PC-3 (cell line): ENCODE measurements around the gene CFAP20DC. TPM values are rescaled to one million over a fixed set of nuclear protein-coding genes. Genes with fewer than 3 reads are reported as not detected.
"Not testable (repeated sequence)": the region's sequence is repeated elsewhere in the genome, so short reads cannot be mapped to it uniquely, and the experiment has no call there.

Source experiments
- ATAC-seq: fragments of 200-7000 bp; cut with Tn5 transposase; 2 replicates; pipeline ENCODE4 v1.9.1; 2020; ENCODE audit warnings: mild to moderate bottlenecking, moderate library complexity
- BruUV-seq: library from RNA; stranded (reverse); fragments of 400-500 nt; replicated peaks from 2 replicates; lab custom pipeline; 2021; lab: Mats Ljungman, UMichigan
- CTCF ChIA-PET: fragments of 300-600 bp; sonication (Branson Sonifier 250); formaldehyde crosslinking; loops from one replicate; lab custom pipeline; 2022; ENCODE audit warnings: antibody characterized with exemption; lab: Charles Lee
- POLR2A ChIA-PET: fragments of 300-600 bp; sonication (Branson Sonifier 250); formaldehyde crosslinking; loops from one replicate; lab custom pipeline; 2022; ENCODE audit warnings: antibody characterized with exemption; ENCODE audit not compliant: unreplicated experiment; lab: Charles Lee
- DNase-seq: peaks from one replicate; pipeline ENCODE4 v3.0.0-alpha.2; 2015
- H2AFZ ChIP-seq: fragments of 300-600 bp; sonication (generic); 2 replicates; pipeline ENCODE4 v1.6.0; 2016; ENCODE audit warnings: antibody characterized with exemption, low read length
- H3F3A ChIP-seq: fragments of 300-600 bp; sonication (generic); one replicate; pipeline ENCODE4 v1.6.0; 2017; ENCODE audit warnings: antibody characterized with exemption, low read length, control low read depth, mild to moderate bottlenecking; ENCODE audit not compliant: unreplicated experiment
- H3K27ac ChIP-seq: fragments of 300-600 bp; sonication (generic); 2 replicates; pipeline ENCODE4 v1.5.1; 2016; ENCODE audit warnings: mild to moderate bottlenecking, low read length
- H3K27me3 ChIP-seq: fragments of 300-600 bp; sonication (generic); 2 replicates; pipeline ENCODE4 v1.6.1; 2016; ENCODE audit warnings: low read length, mixed read lengths
- H3K36me3 ChIP-seq: fragments of 300-600 bp; sonication (generic); 2 replicates; pipeline ENCODE4 v1.6.1; 2016; ENCODE audit warnings: low read depth, mixed run types, low read length, mixed read lengths
- H3K4me1 ChIP-seq: fragments of 300-600 bp; sonication (generic); 2 replicates; pipeline ENCODE4 v1.5.1; 2016; ENCODE audit warnings: low read length; ENCODE audit not compliant: insufficient read depth
- H3K4me2 ChIP-seq: fragments of 300-600 bp; sonication (generic); 2 replicates; pipeline ENCODE4 v1.6.0; 2016; ENCODE audit warnings: low read length
- H3K4me3 ChIP-seq: fragments of 300-600 bp; sonication (generic); 2 replicates; pipeline ENCODE4 v1.5.1; 2016; ENCODE audit warnings: mild to moderate bottlenecking, low read length, mixed read lengths
- H3K79me2 ChIP-seq: fragments of 300-600 bp; sonication (generic); 2 replicates; pipeline ENCODE4 v1.6.1; 2017; ENCODE audit warnings: low read length, mixed read lengths
- H3K9ac ChIP-seq: fragments of 300-600 bp; sonication (generic); 2 replicates; pipeline ENCODE4 v1.6.0; 2016; ENCODE audit warnings: mild to moderate bottlenecking, low read length
- H3K9me2 ChIP-seq: fragments of 300-600 bp; sonication (generic); replicated peaks from 2 replicates; pipeline ENCODE4 v1.6.1; 2016; ENCODE audit warnings: mixed run types, low read length, mixed read lengths
- H3K9me3 ChIP-seq: fragments of 300-600 bp; sonication (generic); 2 replicates; pipeline ENCODE4 v1.6.1; 2016; ENCODE audit warnings: low read length, mixed read lengths
- H4K20me1 ChIP-seq: fragments of 300-600 bp; sonication (generic); 2 replicates; pipeline ENCODE4 v1.6.1; 2016; ENCODE audit warnings: low read length, mixed read lengths
- EZH2 ChIP-seq: fragments of 300-600 bp; sonication (generic); IDR thresholded peaks from one replicate; pipeline ENCODE4 v1.6.1; 2017; ENCODE audit warnings: antibody characterized with exemption, mild to moderate bottlenecking, low read length; ENCODE audit not compliant: unreplicated experiment
- EZH2phosphoT487 ChIP-seq: fragments of 300-600 bp; sonication (generic); IDR thresholded peaks from 2 replicates; pipeline ENCODE4 v1.6.1; 2018; ENCODE audit warnings: mild to moderate bottlenecking, antibody characterized with exemption, low read length, borderline replicate concordance
- intact Hi-C: fragments of 100-400 bp; cut with micrococcal nuclease; formaldehyde crosslinking; loops from 2 replicates; pipeline ENCODE4 v1.9.0; 2023
- total RNA-seq: library from RNA; depleted of rRNA; stranded (reverse); fragments of >200 nt; gene quantifications from 2 replicates; pipeline ENCODE4 v1.2.3, GENCODE V29; 2014
- TF ChIP-seq, protein P1 (sequence below): fragments of 300-600 bp; sonication (generic); conservative IDR thresholded peaks from 2 replicates; pipeline ENCODE4 v1.5.1; 2017; ENCODE audit warnings: antibody characterized with exemption, low read depth, mild to moderate bottlenecking, low read length

Gene CFAP20DC
- total RNA-seq, 1 experiment from 2014 or later, result 15.4 TPM

DNA sequence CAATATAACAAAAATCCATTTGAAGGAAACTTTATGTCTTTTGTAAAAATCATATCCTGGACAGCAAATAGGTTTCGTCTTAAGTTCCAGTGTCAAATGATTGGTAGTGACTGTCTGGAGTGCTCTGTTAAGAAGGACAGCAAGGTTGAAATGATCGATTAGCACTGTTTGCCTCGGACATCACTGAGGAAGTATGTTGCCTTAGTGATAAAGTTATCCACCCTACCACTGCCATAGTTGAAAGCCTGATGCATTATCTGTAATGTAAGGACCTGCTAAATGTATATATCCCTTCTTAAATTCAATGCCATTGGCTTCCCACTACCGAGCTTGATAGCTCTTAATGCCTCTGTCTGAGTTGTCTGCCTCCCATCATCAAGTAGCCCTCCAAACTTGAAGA, 70.0 kb downstream of the CFAP20DC start:
- ATAC-seq (no peak), DNase-seq (no peak)
- TF ChIP-seq EZH2phosphoT487 (no peak), EZH2 (no peak)
- TF ChIP-seq, protein P1, sequence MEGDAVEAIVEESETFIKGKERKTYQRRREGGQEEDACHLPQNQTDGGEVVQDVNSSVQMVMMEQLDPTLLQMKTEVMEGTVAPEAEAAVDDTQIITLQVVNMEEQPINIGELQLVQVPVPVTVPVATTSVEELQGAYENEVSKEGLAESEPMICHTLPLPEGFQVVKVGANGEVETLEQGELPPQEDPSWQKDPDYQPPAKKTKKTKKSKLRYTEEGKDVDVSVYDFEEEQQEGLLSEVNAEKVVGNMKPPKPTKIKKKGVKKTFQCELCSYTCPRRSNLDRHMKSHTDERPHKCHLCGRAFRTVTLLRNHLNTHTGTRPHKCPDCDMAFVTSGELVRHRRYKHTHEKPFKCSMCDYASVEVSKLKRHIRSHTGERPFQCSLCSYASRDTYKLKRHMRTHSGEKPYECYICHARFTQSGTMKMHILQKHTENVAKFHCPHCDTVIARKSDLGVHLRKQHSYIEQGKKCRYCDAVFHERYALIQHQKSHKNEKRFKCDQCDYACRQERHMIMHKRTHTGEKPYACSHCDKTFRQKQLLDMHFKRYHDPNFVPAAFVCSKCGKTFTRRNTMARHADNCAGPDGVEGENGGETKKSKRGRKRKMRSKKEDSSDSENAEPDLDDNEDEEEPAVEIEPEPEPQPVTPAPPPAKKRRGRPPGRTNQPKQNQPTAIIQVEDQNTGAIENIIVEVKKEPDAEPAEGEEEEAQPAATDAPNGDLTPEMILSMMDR, result no peak
- Histone ChIP-seq H3K36me3 (no peaks in the 10 kb centered on the region), H3K9me3 (no peaks in the 10 kb centered on the region), H3K4me3 (no peak overlapping the region), H3K9ac (no peak overlapping the region), H3K9me2 (no peaks in the 10 kb centered on the region), H4K20me1 (no peaks in the 10 kb centered on the region), H3K27ac (no peak overlapping the region), H3F3A (no peaks in the 10 kb centered on the region), H3K27me3 (no peaks in the 10 kb centered on the region), H2AFZ (no peak overlapping the region), H3K4me2 (no peak overlapping the region), H3K4me1 (no peaks in the 10 kb centered on the region), H3K79me2 (no peaks in the 10 kb centered on the region)
- POLR2A ChIA-PET, result no interaction called here
- CTCF ChIA-PET, result no interaction called here
- intact Hi-C loops, result no loop called here
- BruUV-seq, result no TSS peak

DNA sequence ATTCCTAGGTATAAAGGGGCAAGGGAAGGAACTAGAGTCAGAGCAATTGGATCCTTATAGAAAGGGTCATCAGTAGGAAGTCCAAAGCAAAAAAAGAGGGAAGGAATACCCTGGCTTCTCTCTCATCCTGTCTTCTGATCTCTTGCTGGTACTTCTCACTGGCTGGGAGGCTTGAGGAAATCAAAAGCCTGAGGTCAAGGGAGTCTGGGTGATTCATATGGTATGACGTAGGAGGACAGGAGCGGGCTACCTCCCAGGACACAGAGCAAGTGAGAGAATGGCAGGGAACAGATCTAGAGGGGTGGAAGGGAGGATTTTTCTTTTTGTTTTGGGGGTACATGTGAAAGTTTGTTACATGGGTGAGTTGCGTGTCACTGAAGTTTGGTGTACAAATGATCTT, 76.0 kb downstream of the CFAP20DC start:
- Histone ChIP-seq H3K79me2 (no peaks in the 10 kb centered on the region), H3K27me3 (no peaks in the 10 kb centered on the region), H4K20me1 (no peaks in the 10 kb centered on the region), H3K9ac (no peak overlapping the region), H3K36me3 (no peaks in the 10 kb centered on the region), H2AFZ (no peak overlapping the region), H3F3A (no peaks in the 10 kb centered on the region), H3K9me2 (no peaks in the 10 kb centered on the region), H3K4me2 (no peak overlapping the region), H3K9me3 (no peaks in the 10 kb centered on the region), H3K4me3 (no peak overlapping the region), H3K27ac (no peak overlapping the region), H3K4me1 (no peaks in the 10 kb centered on the region)
- POLR2A ChIA-PET, result no interaction called here
- no TSS peak for BruUV-seq
- intact Hi-C loops, result no loop called here
- DNase-seq (no peak), ATAC-seq (no peak)
- no peak for TF ChIP-seq EZH2phosphoT487
- CTCF ChIA-PET, result no interaction called here

DNA sequence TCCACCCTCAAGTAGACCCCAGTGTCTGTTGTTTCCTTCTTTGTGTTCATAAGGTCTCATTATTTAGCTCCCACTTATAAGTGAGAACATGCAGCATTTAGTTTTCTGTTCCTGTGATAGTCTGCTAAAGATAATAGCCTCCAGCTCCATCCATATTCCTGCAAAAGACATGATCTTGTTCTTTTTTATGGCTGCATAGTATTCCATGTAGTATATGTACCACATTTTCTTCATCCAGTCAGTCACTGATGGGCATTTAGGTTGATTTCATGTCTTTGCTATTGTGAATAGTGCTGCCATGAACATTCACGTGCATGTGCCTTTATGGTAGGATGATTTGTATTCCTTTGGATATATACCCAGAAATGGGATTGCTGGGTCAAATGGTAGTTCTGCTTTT, 82.0 kb downstream of the CFAP20DC start:
- H3K79me2 ChIP-seq, H3K36me3 ChIP-seq, H3K9me3 ChIP-seq, H3K4me2 ChIP-seq, H3K9ac ChIP-seq, H3K4me3 ChIP-seq, ATAC-seq, H3K27ac ChIP-seq, H3K27me3 ChIP-seq, H2AFZ ChIP-seq, DNase-seq, H4K20me1 ChIP-seq, BruUV-seq, H3K9me2 ChIP-seq, POLR2A ChIA-PET, H3K4me1 ChIP-seq, intact Hi-C loops, H3F3A ChIP-seq, CTCF ChIA-PET: not testable (repeated sequence)

DNA sequence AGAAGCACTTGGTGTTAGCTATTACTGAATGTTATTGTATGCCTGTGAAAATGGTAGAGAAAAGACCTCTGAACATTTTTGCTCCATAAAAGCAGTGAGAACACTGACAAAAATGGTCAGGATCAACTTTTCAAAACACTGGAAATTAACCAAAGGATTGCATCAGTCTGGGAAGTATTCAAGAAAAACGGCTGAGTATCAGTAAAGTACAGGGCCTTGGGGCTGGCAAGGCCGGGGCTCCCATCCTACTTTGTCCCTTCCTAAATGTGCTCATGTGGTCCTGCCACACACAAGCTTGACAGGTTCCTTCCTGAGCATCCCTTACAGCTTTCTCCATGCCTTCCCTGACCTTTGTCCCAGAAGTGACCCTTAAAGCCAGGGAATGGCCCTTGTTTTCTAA, 84.0 kb downstream of the CFAP20DC start:
- POLR2A ChIA-PET, result no interaction called here

More for the DNA sequence above, 84.0 kb downstream of the CFAP20DC start:
- BruUV-seq, result no TSS peak
- H3K9ac ChIP-seq, result no peak overlapping the region
- DNase-seq (no peak), ATAC-seq (no peak)
- H3K9me3 ChIP-seq, result no peaks in the 10 kb centered on the region
- H4K20me1 ChIP-seq, result no peaks in the 10 kb centered on the region
- no peak overlapping the region for H2AFZ ChIP-seq
- CTCF ChIA-PET, result no interaction called here
- H3K4me1 ChIP-seq, result peaks cover 9% of the 10 kb centered on the region; the same call in 1 of the 2 replicates
- H3K9me2 ChIP-seq, result no peaks in the 10 kb centered on the region
- H3K27me3 ChIP-seq, result no peaks in the 10 kb centered on the region
- no peak overlapping the region for H3K4me2 ChIP-seq
- intact Hi-C loops, result no loop called here
- no peaks in the 10 kb centered on the region for H3K79me2 ChIP-seq
- H3F3A ChIP-seq, result no peaks in the 10 kb centered on the region
- TF ChIP-seq EZH2 (no peak), EZH2phosphoT487 (no peak)
- TF ChIP-seq, protein P1, result no peak
- H3K36me3 ChIP-seq, result no peaks in the 10 kb centered on the region
- no peak overlapping the region for H3K27ac ChIP-seq
- H3K4me3 ChIP-seq, result no peak overlapping the region
